MM.1S (cell line): ENCODE data around the gene SCGB1D1.

ENCODE experiments used
- DNase-seq: peaks from one replicate; pipeline ENCODE4 v3.0.0-alpha.2; 2015
- H2AFZ ChIP-seq: fragments of 300-600 bp; sonication (generic); 2 replicates; pipeline ENCODE4 v1.6.0; 2016; ENCODE audit warnings: antibody characterized with exemption, low read length
- H3F3A ChIP-seq: fragments of 300-600 bp; sonication (generic); 2 replicates; pipeline ENCODE4 v1.6.1; 2016; ENCODE audit warnings: mild to moderate bottlenecking, antibody characterized with exemption, low read length, moderate library complexity, mixed read lengths; ENCODE audit not compliant: insufficient read depth
- H3K27ac ChIP-seq: fragments of 300-600 bp; sonication (generic); 2 replicates; pipeline ENCODE4 v1.5.1; 2016; ENCODE audit warnings: mild to moderate bottlenecking, low read length
- H3K27me3 ChIP-seq: fragments of 300-600 bp; sonication (generic); replicated peaks from 2 replicates; pipeline ENCODE4 v1.6.0; 2016; ENCODE audit warnings: low read length; ENCODE audit not compliant: insufficient read depth
- H3K36me3 ChIP-seq: fragments of 300-600 bp; sonication (generic); replicated peaks from 2 replicates; pipeline ENCODE4 v1.6.1; 2016; ENCODE audit warnings: mild to moderate bottlenecking, low read length, mixed read lengths; ENCODE audit not compliant: insufficient read depth
- H3K4me1 ChIP-seq: fragments of 300-600 bp; sonication (generic); 2 replicates; pipeline ENCODE4 v1.6.1; 2016; ENCODE audit warnings: low read length, mixed read lengths
- H3K4me2 ChIP-seq: fragments of 300-600 bp; sonication (generic); 2 replicates; pipeline ENCODE4 v1.6.0; 2016; ENCODE audit warnings: low read depth, low read length
- H3K4me3 ChIP-seq: fragments of 300-600 bp; sonication (generic); 2 replicates; pipeline ENCODE4 v1.5.1; 2016; ENCODE audit warnings: low read length, mixed read lengths
- H3K79me2 ChIP-seq: fragments of 300-600 bp; sonication (generic); 2 replicates; pipeline ENCODE4 v1.6.1; 2016; ENCODE audit warnings: mixed run types, low read length, mixed read lengths
- H3K9ac ChIP-seq: fragments of 300-600 bp; sonication (generic); 2 replicates; pipeline ENCODE4 v1.6.1; 2016; ENCODE audit warnings: low read length, mixed read lengths
- H3K9me2 ChIP-seq: fragments of 300-600 bp; sonication (generic); replicated peaks from 2 replicates; pipeline ENCODE4 v1.6.1; 2016; ENCODE audit warnings: mild to moderate bottlenecking, low read length, mixed read lengths; ENCODE audit not compliant: insufficient read depth
- H3K9me3 ChIP-seq: fragments of 300-600 bp; sonication (generic); replicated peaks from 2 replicates; pipeline ENCODE4 v1.6.1; 2016; ENCODE audit warnings: mild to moderate bottlenecking, low read length, mixed read lengths; ENCODE audit not compliant: insufficient read depth
- H4K20me1 ChIP-seq: fragments of 300-600 bp; sonication (generic); 2 replicates; pipeline ENCODE4 v1.6.1; 2016; ENCODE audit warnings: mild to moderate bottlenecking, low read length, moderate library complexity, mixed read lengths; ENCODE audit not compliant: insufficient read depth
- CTCF ChIP-seq: fragments of 300-600 bp; sonication (generic); IDR thresholded peaks from 2 replicates; pipeline ENCODE4 v1.5.1; 2016; ENCODE audit warnings: antibody characterized with exemption, low read length, mixed read lengths
- EZH2 ChIP-seq: fragments of 300-600 bp; sonication (generic); optimal IDR thresholded peaks from 2 replicates; pipeline ENCODE3; 2017; ENCODE audit warnings: low read depth, mild to moderate bottlenecking, antibody characterized with exemption, low read length, mixed read lengths
- EZH2phosphoT487 ChIP-seq: fragments of 300-600 bp; sonication (generic); IDR thresholded peaks from 2 replicates; pipeline ENCODE4 v1.6.1; 2018; ENCODE audit warnings: antibody characterized with exemption, low read length

The SCGB1D1 gene

GRCh38 chr11:62241095-62241494, 51.1 kb downstream of the SCGB1D1 start:
- DNase-seq, result no peak
- Histone ChIP-seq H3K9ac (no peak overlapping the region), H3K27ac (no peak overlapping the region), H3K9me3 (no peaks in the 10 kb centered on the region), H3K4me3 (no peak overlapping the region), H2AFZ (no peak overlapping the region), H3K4me1 (0 out of 2 replicates have a peak, but pooled peaks cover 3% of the 10 kb centered on the region), H3K79me2 (no peaks in the 10 kb centered on the region), H4K20me1 (no peaks in the 10 kb centered on the region), H3K36me3 (no peaks in the 10 kb centered on the region), H3F3A (no peaks in the 10 kb centered on the region), H3K9me2 (no peaks in the 10 kb centered on the region), H3K27me3 (no peaks in the 10 kb centered on the region), H3K4me2 (no peak overlapping the region)
- TF ChIP-seq CTCF (no peak), EZH2 (no peak), EZH2phosphoT487 (no peak)

DNA sequence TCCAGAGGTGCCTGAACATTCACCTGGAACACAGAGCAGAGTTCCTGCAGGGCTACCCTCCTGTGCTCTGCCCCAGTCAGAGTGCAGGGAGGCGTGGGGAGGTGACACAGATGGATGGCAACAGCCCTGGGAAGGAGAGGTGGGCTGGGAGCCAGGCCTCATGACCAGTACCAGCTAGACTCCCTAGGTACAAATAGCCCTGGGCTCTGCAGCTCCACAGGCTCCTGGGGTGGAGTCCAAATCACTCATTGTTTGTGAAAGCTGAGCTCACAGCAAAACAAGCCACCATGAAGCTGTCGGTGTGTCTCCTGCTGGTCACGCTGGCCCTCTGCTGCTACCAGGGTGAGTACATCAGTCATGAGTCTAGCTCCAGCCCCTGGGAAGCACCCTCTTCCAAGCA, 52.0 kb downstream of the SCGB1D1 start, which contains the start of gene SCGB1D2:
TSS of gene SCGB1D2 (plus strand) at position 219 of the 400 bp plus-strand sequence. CDS start at position 288, 69 bp downstream.
- Histone ChIP-seq H3K36me3 (no peaks in the 10 kb centered on the region), H3K4me2 (no peak within 1 kb of the TSS), H2AFZ (no peak within 1 kb of the TSS), H3K27me3 (no peaks in the 10 kb centered on the region), H3K9me2 (no peaks in the 10 kb centered on the region), H3K4me1 (0 out of 2 replicates have a peak, but pooled peaks cover 3% of the 10 kb centered on the region), H3F3A (no peaks in the 10 kb centered on the region), H3K9me3 (no peaks in the 10 kb centered on the region), H4K20me1 (no peaks in the 10 kb centered on the region), H3K79me2 (no peaks in the 10 kb centered on the region), H3K4me3 (no peak within 1 kb of the TSS), H3K27ac (no peak within 1 kb of the TSS), H3K9ac (no peak within 1 kb of the TSS)
- TF ChIP-seq EZH2 (no peak), CTCF (no peak), EZH2phosphoT487 (no peak)
- DNase-seq, result no peak
